ENCODE data around the gene CLEC19A. TPM values are rescaled to one million over a fixed set of nuclear protein-coding genes. Genes with fewer than 3 reads are reported as not detected.
"Not testable (repeated sequence)": the region's sequence is repeated elsewhere in the genome, so short reads cannot be mapped to it uniquely, and the experiment has no call there.

Gene CLEC19A
- polyA plus RNA-seq, 1 donor, result 0.17 TPM

DNA sequence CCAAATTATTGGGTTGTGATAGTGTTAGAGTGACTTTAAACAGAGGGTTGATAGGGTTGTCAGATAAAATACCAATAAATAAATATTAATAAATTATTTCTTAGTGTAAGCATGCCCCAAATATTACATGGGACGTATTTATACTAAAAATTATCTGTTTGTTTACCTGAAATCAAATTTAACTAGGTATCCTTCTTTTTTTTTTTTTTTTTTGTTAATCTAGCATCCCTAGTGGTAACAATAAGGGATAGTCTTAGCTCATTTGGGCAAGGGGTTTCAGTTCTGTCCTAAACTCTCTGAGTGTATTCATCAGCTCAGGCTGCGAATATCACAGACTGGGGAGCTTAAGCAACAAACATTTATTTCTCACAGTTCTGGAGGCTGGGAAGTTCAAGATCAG, 1.3 kb downstream of the CLEC19A start:
- DNase-seq, result no peak

DNA sequence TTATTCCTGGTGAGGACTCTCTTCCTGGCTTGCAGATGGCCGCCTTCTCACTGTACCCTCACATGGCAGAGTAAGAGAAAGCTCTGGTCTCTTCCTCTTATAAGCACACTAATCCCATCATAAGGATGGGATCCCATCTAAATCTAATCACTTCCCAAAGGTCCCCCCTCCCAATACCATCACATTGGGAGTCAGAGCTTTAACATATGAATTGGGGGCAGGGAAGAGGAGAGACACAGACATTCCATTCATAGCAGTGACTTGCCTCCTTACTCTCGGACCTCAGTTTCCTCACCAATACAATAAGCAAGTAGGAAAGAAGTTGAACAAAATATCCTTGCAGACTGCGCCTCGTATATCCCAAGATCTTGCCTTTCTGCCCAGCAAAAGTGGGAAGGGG, 1.7 kb downstream of the CLEC19A start:
- DNase-seq, result no peak

DNA sequence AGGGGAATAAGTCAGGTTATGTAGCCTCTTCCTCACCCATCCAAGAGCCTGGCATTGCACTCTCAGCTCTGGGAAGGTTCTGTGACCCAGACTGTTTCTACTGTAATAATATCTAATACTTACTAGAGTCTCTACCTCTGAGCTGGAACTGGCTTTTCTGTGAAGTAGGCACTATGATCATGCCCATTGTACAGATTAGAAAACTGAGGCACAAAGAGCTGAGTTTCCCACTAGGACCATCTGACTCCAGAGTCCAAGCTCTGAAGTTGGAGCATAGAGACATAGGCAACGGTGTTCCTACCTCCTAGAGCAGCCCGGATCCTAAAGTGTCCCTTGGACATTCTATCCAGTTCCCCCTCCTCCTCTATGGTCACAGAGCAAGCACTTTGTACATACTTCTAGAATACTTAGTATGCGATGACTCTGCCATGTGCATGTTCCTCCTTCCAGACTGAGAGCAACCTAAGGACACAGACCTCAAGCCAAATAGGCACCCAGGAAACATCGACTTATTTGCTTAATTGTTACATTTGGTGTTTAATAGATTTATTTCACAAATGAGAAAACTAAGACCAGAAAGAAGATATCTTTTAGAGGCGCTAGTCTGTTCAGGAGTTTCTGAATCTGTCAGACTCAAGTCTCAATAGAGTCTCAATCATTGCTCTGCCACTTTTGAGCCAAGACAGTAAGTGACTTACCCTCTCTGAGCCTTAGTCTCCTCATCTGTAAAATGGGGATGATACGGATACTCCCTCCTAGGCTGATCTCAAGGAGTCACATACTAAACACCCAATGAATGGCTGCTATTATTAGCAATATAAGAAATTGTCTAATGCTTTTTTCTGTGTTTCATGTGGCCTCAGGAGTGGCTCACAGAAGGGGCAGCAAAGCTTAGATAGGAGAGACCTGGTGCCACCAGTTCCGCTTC, 3.6 kb downstream of the CLEC19A start:
- no peak for DNase-seq

DNA sequence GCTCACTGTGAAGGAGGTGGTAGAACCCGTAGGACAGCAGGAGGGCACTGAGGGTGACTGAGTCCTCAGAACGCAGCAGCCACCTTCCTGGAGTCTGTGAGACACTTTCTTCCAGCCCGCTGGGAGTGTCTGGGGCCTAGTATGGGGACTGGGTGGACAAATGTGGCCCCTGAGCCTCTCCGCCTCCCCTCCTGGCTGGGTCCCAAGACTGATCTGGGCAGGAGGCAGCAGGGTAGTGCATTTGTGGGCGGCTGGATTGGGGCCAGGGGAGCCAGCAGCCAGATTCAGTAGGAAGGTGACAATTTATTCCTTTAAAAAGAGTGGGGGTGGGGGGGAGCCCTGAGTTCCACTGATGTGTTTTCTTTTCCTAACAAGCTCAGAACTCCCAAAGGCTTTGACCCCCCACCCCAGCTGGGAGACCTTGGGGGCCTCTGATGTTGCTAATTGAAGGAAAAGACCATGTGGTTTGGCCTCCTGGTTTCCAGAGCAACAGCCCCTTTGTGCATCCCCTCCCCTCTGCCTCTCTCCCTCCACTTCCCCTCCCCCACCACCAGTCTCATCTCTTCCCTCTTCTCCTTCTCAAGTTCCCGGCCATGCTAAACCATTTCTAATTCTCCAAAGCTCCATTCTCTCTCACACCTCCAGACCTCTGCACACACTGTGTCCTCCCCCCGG, 4.4 kb downstream of the CLEC19A start:
- no peak for DNase-seq

DNA sequence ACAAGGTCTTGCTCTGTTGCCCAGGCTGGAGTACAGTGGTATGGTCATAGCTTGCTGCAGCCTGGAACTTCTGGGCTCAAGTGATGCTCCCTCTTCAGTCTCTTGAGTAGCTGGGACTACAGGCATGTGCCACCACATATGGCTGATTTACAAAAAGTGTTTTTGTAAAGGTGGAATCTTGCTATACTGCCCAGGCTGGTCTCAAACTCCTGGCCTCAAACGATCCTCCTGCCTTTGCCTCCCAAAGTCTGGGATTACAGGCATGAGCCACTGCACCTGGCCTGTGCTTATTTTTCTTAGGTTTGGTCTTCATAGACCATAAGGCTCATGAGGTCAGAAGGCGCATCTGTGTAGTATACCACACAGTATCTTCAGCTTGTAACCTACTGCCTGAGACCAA, 5.3 kb downstream of the CLEC19A start:
- no peak for DNase-seq

DNA sequence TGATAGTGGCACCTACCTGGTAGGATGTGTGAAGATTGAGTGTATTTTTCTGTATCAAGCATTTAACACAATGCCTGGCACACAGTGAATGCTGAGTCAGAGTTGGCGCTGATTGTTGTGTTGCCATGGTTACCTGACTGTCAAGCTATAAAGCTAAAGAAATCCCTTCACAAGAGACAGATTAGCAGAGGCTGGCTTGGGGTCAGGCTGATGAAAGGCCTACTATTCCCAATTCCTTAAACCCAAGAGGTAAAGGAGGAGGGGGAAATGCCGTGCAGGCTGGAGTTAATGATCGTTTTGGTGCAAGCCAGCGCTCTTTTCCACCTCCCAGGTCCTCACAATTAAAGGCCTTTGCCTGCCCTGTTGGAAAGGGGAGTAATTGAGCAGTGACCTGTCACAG, 5.9 kb downstream of the CLEC19A start:
- no peak for DNase-seq

DNA sequence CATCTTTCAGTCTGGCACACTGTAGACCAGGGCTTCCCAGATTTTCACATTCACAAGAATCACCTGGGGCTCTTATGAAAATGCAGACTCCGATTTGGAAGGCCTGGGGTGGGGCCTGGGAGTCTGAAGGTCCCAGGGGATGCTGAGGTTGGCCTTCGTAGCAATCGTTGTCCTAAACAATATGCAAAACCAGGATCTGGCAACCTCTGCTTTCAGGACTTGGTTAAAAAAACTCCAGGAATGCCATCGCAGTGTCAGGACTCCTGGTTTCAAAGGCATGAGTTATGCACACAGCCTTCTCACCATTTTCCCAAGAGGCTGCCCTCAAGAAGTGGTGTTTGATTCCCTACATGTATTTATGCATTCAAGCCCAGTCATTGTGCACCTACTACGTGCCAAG, 6.7 kb downstream of the CLEC19A start:
- no peak for DNase-seq

DNA sequence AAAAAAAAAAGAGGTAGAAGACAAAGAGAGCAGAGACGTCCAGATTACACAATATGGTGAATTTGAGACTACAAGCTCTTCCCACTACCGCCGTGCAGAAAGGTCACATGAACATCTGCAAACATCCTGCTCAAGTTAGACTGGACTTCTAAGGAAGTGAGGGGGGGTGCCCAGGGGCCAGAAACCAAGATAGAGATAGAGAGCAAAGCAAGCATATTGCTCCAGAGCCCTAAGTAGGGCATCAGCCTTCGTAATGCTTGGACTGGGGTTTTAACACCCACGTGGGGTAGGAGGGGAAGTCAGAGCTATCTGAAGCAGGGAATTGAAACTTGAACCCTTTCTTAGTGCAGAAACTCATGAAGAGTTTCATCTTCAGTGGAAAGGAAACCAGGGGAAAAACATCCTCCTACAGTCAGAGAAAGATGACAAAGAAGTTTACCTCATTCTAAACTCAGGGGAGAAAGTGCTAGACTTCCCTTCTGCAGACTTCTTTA, 8.7 kb downstream of the CLEC19A start:
- DNase-seq, result peak; percentile 45

DNA sequence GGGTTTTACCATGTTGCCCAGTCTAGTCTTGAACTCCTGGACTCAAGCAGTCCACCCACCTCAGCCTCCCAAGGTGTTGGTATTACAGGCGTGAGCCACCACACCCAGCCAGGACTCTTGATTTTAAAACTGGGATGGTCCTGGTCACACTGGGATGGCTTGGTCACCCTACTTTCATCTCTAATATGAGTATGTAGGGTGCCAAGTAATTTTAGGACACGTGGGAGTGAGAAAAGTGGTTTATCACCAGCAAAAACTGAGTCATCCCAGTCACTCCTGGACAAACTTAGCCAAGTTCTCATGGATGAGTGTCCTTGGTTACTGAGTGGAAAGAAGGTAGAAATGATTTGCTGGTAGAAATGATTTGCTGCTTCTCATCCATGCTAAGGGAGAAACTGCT, 9.9 kb downstream of the CLEC19A start:
- no peak for DNase-seq

DNA sequence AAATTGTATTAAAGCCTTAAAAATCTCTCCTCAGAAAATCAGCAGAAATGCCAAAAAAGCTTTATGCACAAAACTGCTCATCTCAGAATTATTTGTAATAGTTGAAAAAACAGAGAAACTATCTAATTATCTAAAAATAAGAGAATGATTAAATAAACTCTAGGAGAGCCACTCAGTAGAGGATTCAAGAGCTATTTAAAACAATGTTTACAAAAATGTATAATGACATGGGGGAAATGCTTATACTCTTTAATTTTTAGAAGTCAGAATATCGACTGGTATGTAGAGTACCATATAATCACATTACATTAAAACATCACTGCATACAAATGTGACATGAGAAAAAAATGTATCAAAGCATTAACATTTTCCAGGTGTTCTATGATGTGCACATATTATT, 11.9 kb downstream of the CLEC19A start:
- no peak for DNase-seq

DNA sequence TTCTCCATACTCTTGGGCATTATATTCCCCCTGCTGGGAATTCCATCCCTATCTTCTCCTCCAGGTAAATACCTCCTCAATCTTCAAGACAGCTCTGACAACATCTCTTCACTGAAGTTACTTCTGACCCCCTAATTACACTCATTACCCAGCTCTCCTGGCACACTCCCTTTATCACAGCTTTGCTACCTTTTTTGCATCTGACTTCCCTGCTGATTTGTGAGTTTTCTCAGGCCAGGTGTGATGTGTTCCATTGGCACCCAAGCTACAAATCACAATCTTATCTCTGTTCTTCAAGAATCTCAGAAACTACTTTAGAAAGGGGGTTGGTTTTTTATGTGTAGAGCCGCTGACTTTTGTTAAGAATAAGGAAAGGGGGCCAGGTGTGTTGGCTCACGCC, 14.0 kb downstream of the CLEC19A start:
- DNase-seq, result no peak

DNA sequence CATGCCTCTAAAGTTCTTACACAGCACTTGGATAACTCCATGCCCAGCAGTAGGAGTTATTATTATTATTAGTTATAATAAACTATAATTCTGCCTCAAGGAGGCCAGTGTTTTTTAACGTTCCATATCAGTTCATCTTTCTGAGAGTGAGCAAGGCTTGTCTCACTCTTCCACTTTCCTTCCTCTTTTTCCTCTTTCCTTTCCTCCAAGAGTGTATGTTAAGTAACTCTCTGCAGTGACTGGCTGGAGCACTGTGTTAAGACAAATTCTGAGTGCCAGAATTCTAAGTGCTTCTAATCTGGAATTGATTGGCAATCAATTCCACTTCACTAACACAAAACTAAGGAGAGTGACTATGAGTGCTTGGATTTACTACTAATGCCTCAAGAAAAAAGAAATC, 16.4 kb downstream of the CLEC19A start:
- no peak for DNase-seq

DNA sequence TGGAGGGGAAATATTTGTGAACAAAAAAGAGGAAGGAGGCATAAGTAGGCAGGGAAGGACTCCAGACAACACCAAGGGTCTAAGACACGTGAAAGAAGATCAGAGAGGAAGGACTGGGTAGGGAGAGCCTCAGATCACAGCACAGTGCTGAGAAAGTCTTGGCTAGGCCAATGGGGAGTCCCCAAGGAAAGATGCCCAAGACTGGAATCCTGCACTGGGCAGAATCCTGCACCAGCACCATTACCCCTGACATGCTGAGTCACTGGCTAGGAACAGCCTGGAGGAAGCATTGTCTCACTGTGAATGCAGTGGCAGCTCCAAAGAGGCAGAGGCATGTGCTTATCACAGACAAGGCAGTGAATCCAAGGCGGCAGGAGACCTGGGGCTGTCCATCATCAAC, 19.2 kb downstream of the CLEC19A start:
- no peak for DNase-seq

DNA sequence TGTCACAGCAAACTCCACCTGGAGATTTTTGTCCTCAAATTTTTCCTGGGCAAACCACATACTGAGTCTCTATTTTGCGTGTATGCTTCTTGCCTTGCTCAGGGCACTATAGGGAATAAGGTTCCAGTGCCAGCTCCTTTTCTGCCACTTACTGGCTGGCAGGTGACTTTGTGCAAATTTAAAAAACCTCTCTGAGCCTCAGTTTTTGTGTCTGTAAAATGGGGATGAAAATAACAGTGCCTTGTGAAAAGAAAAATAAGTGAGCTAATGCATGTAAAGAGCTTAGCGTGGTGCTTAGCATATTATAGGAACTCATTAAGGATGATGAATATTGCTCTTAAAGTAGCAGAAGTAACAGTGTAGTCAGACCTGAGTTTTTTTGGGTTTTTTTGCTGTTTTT, 19.9 kb downstream of the CLEC19A start:
- no peak for DNase-seq

DNA sequence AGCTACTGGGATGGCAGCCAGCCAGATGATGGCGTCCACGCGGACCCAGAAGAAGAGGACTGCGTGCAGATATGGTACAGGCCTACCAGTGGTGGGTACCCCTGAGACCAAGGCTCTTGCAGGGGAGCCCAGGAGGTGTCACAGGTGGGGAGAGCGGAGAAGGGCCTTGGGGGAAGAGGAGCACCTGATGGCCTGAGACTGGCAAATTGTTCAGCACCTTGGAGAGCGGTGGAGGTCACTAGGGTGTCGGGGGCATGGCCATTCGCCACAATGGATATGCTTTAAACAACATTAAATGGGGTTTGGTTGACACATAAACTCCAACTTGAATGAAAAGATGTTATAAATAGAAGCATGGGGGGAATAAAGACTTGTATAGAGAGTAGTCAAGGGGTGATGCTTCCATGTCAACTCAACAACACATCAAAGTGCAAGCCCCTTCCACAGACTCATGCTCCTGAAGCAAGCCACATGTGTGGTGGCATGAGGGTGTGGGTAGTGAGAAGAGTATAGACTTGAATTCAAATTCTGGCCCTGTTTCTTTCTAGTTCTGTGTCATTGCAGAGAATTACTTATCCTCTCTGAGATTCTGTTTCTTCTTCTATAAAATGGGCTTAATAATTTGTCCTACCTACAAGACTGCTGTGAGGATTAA, 22.2 kb downstream of the CLEC19A start:
- no peak for DNase-seq

DNA sequence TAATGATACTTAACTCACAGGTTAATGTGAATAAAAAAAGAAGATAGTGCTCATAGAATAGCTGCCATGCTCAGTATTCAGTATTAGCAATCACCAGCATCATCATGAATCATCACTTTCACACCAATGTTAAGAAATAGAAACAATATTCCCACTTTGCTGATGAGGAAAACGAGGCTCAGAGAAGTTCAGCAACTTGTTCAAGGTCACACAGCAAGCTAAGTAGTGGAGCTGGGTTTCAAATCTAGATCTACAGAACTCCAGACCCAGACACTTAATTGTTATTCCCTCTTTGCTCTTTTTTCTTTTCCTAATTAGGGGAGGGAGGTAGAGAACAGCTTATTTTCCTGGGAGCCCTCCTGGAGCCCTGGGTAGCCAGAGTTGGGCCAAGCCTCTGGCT, 22.9 kb downstream of the CLEC19A start:
- no peak for DNase-seq

DNA sequence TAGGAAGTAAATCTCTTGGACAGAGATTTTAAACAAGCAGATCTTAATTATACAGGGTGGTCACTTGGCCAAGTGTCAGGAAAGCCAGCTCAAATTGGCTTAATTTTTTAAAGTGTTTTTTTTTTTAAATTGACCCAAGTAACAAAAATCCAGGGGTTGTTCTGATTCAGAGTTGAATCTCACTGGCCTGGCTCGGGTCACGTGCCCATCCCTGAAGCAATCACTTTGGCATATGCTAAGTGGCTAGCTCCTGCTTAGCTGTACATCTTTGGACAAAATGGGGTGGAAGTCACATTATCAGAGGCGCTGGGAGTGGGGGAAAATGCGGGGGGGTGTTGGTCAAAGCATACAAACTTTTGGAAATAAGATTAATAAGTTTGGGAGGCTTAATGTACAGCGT, 23.6 kb downstream of the CLEC19A start:
- no peak for DNase-seq

DNA sequence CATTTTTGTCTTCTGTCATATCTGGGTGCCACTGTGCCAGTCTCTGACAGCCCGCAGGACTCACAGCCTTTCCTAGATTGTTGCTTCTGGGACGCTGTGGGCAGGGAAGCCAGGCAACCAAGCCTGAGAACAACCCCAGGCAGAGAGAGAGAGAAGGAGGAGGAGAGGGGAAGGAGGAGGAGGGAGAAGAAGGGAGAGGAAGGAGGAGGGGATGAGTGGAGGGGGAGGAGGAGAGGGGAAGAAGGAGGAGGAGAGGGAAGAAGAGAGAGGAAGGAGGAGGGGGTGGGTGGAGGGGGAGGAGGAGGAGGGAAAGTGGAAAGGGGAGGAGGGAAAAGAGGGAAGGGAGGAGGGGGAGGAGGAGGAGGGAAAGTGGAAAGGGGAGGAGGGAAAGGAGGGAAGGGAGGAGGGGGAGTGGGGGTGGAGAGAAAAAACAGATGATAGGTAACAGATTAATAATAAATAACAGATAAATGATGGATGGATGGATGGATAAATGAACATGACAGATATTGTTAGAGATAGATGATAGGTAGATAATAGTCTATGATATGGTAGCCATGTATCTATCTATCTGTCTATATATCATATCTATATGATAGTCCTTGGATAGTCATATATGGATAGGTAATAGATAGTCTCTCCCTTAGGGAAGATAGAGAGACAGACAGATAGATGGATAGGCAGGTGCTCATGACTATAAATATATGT, 29.3 kb downstream of the CLEC19A start:
- no peak for DNase-seq

DNA sequence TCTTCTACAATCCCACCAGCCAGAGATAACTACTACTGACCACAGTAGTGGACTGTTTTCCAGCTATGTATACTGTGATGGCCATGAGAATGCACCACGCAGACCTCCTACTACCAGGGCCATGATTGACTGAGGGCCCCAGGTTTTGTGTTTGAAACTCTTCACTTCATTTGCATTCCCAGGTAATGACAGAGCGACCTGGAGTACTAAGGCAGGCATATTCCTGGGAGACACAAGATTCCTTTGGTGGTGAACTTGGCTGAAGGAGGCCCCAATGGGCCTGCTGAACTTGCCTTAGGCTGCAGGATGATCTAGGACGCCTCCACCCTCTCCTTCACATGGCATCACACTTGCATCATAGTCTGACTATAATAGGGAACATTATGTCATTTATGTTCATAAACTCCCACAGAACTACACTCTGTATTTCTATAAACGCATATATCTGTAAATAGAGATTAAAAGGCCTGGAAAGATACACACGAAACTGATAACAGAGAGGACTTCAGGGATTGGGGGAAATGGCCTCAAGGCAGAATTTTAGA, 30.4 kb downstream of the CLEC19A start:
- DNase-seq, result no peak

DNA sequence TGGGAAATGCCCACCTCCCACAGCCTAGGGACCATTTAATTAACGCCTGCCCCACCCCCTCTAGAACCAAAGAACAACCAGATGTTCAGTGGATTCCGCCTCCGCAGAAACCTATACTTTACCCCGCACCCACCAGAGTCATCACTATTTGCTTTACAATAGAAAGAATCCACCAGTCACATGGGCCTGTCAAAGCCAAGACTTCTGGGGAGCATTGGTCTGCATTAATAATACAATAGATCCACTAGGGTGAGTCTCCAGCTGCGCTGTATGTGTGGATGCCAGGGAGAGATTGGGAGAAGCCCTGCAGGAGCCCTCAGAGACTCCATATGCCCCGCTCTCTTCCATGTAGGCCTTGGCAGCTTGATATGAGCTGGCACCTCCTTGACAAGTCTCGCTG, 31.3 kb downstream of the CLEC19A start:
- DNase-seq, result no peak

DNA sequence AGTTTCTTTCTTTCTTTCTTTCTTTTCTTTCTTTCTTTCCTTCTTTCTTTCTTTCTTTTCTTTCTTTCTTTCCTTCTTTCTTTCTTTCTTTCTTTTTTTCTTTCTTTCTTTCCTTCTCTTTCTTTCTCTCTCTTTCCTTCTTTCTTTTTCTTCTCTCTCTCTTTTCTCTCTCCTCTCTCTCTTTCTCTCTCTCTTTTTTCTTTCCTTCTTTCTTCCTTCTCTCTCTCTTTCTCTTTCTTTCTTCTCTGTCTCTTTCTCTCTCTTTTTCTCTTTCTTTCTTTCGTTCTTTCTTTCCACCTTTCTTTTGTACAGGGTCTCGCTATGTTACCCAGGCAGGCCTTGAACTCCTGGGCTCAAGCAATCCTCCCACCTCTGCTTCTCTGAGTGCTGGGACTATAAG, 35.7 kb downstream of the CLEC19A start:
- DNase-seq, result not testable (repeated sequence)

DNA sequence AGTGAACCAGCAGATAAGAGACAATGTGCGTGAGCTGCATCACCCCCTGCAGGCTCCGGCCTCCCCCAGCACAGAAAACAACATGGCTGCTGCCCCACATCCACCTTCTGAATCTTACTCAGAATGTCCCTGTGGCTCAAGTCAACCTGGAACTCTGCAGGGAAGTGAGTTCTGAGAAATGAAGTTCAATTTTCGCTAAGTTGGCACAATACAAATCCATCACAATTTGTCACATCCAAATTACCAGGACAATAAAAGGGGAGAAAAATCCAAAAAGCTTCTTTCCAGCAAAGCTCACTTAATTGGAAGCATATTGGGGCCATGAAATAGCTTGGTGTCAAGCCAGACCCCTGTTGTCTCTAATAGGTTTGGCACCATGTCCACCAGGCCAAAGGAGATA, 38.1 kb downstream of the CLEC19A start:
- no peak for DNase-seq

DNA sequence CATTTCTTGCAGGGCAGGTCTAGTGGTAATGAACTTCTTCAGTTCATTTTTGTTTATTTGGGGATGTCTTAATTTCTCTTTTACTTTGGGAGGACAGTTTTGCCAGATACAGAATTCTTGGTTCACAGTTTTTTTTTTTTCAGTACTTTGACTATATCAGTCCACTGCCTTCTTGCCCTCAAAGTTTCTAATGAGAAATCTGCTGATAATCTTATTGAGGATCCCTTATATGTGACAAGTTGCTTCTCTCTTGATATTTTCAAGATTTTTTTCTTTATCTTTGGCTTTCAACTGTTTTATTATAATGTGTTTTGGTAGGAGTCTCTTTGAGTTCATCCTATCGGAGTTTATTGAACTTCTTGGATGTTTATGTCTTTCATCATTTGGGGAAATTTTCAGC, 42.8 kb downstream of the CLEC19A start:
- no peak for DNase-seq

Data from hindlimb muscle (tissue), 1 donor.